D721Med (cell line): ENCODE measurements around the gene TMEM108.

Source experiments
- DNase-seq: peaks from one replicate; pipeline ENCODE4 v3.0.0; 2011; ENCODE audit warnings: low spot score; ENCODE audit not compliant: insufficient read length
- FAIRE-seq: peaks from 2 replicates; lab custom pipeline; 2011; peaks lifted over from hg19 to GRCh38; lab: Jason Lieb, UNC
- TF ChIP-seq, protein P1 (sequence below): IDR thresholded peaks from 2 replicates; pipeline ENCODE4 v1.5.1; 2012; ENCODE audit warnings: mild to moderate bottlenecking, control low read depth; ENCODE audit not compliant: insufficient read depth; ENCODE audit errors: missing control alignments

Gene TMEM108

DNA sequence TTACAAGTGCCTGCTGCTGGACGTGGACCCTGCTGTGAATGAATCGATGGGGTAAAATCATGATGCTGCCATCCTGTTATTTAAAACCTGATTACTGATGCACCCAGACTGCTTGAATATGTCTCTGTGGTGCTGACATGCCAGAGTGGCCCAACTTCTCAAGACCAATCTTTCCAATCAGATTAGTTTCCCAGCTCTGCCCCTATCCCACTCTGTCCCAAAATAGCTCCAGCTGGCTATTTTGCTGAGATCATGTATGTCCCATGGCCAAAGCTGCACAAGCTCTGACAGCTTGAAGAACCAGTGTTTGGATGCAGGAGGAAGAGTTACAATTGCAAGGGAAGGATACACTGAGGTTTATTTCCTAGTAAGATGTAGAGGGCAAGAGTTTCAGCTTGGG, 153.6 kb downstream of the TMEM108 start:
- no peak for FAIRE-seq
- no peak for DNase-seq
- TF ChIP-seq, protein P1, sequence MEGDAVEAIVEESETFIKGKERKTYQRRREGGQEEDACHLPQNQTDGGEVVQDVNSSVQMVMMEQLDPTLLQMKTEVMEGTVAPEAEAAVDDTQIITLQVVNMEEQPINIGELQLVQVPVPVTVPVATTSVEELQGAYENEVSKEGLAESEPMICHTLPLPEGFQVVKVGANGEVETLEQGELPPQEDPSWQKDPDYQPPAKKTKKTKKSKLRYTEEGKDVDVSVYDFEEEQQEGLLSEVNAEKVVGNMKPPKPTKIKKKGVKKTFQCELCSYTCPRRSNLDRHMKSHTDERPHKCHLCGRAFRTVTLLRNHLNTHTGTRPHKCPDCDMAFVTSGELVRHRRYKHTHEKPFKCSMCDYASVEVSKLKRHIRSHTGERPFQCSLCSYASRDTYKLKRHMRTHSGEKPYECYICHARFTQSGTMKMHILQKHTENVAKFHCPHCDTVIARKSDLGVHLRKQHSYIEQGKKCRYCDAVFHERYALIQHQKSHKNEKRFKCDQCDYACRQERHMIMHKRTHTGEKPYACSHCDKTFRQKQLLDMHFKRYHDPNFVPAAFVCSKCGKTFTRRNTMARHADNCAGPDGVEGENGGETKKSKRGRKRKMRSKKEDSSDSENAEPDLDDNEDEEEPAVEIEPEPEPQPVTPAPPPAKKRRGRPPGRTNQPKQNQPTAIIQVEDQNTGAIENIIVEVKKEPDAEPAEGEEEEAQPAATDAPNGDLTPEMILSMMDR, result no peak

DNA sequence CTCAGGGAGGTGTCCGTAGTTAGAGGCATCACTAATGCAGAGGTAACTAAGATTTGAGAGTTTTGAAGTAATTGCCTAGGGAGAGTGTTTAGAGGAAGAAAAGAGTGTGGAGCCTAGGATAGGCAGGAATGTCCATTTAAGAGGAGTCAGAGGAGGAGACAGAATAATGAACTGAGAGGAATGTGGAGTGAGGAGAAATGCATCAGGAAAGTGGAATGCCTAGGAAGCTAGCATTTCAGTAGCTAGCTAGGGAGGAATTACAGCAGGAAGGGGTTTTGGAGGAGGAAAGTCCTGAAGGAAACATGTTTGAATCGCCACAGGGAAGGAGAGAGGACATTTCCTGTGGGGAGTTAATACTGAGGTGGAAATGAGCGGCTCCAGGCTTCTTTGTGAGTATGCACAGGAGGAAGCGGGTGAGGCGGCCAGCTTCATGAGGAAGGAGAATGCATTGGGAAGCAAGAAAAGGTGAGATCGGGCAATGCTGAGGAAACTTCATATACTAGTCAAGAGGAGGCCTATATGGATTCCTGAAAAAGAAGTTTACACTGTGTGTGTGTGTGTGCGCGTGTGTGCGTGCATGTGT, 154.3 kb downstream of the TMEM108 start:
- FAIRE-seq, result no peak
- no peak for DNase-seq

DNA sequence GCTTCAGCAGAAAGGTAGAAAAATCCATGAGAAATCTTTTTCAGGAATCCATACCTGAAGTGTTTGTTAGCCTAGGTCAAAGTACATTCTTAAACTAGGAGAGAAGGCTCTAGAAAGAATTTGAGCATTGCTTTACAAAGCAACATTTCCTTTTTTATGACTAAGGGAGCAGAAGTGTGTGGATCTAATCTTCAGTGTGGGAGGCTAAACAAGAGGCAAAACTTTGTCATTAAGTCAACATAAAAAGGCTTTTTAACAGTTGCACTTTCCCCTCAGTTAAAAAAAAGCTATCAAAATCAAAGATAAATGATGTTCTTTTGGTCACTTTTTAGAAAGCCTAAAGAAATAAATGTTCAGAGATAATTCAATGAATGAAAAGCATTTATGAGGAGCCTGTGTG, 154.8 kb downstream of the TMEM108 start:
- TF ChIP-seq, protein P1, result no peak
- DNase-seq (no peak), FAIRE-seq (no peak)

More for the DNA sequence above, 154.3 kb downstream of the TMEM108 start:
- TF ChIP-seq, protein P1, result no peak

DNA sequence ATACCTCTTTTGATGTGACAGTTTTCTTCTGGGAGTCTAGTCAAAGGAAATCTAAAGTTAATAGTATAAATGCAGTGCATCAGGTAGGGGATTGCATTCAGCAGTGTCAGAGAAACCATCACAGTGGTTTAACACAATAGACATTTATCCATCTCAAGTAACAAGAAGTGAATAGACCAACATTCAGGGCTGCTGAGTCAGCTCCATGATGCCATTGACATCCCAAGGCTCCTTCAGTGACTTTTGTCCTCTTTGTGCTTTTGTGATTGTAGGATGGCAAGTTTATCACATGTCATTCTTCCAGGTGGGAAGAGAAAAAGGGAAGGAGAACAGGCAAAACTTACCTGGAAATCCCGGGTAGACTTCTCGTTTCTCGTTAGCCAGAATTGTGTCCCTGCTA, 158.3 kb downstream of the TMEM108 start:
- DNase-seq, result no peak
- TF ChIP-seq, protein P1, result no peak
- no peak for FAIRE-seq

DNA sequence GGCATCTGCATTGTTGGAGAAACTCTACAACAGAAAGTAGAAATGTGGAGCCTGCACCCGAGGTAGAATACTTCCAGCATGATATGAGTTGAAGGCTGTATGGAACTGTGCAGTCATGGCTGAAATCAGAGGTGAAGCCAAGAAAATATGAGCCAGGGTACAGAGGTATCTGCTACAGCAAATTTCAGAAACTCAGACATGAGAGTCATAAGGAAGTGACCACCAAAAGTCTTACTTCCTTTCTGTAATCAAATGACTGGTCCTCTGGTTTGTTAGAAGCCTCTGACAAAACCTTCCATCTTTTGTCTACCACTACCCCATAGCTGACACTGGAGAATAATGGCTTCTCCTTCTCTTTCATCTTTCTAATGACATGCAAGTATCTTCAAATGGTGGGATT, 159.4 kb downstream of the TMEM108 start:
- FAIRE-seq (no peak), DNase-seq (no peak)
- TF ChIP-seq, protein P1, result no peak

DNA sequence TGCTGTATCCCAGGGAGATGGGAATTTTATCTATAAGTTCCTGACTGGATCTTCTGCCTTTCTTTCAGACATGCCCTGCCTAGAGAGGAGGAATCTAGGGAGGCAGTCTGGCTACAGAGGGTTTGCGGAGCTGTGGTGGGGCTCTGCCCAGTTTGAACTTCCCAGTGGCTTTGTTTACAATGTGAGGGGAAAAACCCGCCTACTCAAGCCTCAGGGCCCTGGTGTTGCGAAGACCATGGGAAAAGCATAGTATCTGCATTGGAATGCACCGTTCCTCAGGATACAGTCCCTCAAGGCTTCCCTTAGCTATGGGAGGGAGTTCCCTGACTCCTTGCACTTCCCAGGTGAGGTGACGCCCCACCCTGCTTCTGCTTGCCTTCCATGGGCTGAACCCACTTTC, 168.7 kb downstream of the TMEM108 start:
- TF ChIP-seq, protein P1, result no peak
- no peak for DNase-seq
- no peak for FAIRE-seq

DNA sequence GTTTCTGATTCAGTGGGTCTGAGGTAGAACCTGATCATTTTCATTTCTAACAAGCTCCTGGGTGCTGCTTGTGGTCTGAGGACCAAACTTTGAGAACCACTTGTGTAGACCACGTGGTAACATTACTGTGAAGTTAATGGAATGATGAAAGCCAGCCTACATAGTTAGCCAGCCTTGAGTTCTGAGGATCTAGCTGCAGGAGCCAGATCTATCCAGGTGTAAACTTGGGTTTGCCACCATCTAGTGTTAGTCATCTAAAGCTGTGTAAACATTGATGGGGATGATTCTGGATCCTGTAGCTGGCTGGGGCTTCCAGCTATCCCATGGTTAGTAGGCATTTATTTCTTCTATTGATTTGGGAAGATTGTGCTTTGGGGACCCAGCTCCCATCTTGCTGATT, 170.0 kb downstream of the TMEM108 start:
- FAIRE-seq (no peak), DNase-seq (no peak)
- TF ChIP-seq, protein P1, result no peak
